ENCODE data around the gene UBA6. TPM values are rescaled to one million over a fixed set of nuclear protein-coding genes. Genes with fewer than 3 reads are reported as not detected.
"Not testable (repeated sequence)": the region's sequence is repeated elsewhere in the genome, so short reads cannot be mapped to it uniquely, and the experiment has no call there.

The UBA6 gene
- polyA plus RNA-seq, 1 donor, result 48.7 TPM

GRCh38 chr4:67668315-67668714 is 32.6 kb downstream of the UBA6 start:
- DNase-seq (ENCODE audit: low read depth), result no peak

GRCh38 chr4:67660418-67660817 is 40.5 kb downstream of the UBA6 start:
- no peak for DNase-seq (ENCODE audit: low read depth)

DNA sequence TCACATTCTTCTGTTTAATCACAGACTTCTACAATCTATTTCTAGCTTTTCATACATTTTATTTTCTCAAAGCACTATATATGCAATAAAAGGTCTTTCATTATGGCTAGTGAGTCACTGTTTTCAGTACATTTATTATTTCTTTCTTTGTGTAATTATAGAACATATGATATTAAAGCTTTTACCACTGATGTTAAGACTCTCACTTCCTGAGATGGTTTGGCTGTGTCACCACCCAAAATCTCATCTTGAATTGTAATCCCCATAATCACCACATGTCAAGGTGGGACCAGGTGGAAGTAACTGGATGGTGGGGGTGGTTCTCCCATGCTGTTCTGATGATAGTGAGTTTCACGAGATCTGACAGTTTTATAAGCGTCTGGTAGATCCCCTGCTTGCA is 41.9 kb downstream of the UBA6 start:
- DNase-seq (ENCODE audit: low read depth), result no peak

GRCh38 chr4:67658302-67658701 is 42.7 kb downstream of the UBA6 start:
- no peak for DNase-seq (ENCODE audit: low read depth)

GRCh38 chr4:67651536-67651935 is 49.4 kb downstream of the UBA6 start:
- no peak for DNase-seq (ENCODE audit: low read depth)

DNA sequence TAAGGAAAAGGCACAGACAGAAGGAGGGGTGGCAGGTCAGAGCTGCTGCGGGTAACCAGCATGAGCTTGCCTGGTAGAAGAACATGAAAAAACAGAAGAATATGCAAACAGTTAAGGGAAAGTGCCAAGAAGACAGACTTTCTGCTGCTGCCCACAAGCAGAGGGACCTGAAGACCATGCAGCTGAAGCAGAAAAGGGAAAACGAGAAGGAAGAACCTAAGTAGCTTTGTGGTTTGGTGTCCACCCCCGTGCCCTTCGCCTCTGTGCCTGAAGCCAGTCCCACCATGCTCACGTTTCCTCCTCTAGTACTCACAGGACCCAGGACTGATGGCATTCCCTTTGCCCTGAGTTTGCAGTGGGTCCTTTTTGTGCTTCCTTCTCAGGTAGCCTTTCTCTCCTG is 62.8 kb downstream of the UBA6 start:
- no peak for DNase-seq (ENCODE audit: low read depth)

DNA sequence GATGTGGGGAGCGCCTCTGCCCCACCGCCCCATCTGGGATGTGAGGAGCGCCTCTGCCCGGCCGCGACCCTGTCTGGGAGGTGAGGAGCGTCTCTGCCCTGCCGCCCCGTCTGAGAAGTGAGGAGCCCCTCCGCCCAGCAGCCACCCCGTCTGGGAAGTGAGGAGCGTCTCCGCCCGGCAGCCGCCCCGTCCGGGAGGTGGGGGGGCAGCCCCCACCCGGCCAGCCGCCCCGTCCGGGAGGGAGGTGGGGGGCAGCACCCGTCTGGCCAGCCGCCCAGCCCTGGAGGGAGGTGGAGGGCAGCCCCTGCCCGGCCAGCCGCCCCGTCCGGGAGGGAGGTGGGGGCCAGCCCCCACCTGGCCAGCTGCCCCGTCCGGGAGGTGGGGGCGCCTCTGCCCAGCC is 64.0 kb downstream of the UBA6 start:
- not testable (repeated sequence) for DNase-seq (ENCODE audit: low read depth)

- DNase-seq (ENCODE audit: low read depth), result no peak
Observed at GRCh38 chr4:67635331-67635730, 65.6 kb downstream of the UBA6 start.

DNA sequence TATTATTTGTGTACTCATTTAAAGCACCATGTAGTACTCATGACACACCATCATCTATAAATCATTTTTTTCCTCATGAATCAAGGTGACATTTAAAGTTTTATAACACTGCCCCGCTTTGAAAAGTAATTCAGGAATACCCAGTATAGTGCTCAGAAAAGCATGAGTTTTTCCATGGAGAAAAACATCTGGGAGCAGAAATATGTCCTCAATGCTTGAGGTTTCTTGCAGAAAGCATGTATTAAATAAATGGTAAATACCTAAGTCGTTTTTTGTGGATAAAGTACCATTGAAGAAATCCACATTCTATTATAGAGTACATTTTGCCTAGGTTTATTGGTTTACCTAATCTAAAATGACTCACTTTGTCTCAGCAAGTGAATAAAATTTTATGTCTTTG is 66.2 kb downstream of the UBA6 start:
- DNase-seq (ENCODE audit: low read depth), result no peak

- DNase-seq (ENCODE audit: low read depth), result no peak
Observed at GRCh38 chr4:67632492-67632891, 68.5 kb downstream of the UBA6 start.

- DNase-seq (ENCODE audit: low read depth), result no peak
Observed at GRCh38 chr4:67624939-67625338, 76.0 kb downstream of the UBA6 start.

GRCh38 chr4:67616478-67616877 is 84.5 kb downstream of the UBA6 start:
- DNase-seq (ENCODE audit: low read depth), result no peak

- no peak for DNase-seq (ENCODE audit: low read depth)
Observed at GRCh38 chr4:67615119-67615518, 85.8 kb downstream of the UBA6 start.

DNA sequence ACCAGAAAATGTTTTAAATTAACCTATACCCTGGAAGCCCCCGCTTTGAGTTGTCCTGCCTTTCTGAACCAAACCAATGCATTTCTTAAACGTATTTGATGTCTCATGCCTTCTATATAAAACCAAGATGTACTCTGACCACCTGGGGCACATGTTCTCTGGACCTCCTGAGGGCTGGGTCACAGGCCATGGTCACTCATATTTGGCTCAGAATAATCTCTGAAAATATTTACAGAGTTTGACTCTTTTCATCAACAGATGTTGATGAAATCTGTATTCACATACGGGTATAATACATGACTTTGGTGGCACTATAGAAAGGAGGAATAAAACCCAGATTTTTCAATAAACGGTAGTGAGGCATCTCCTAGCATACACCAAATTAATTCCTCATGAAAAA is 86.8 kb downstream of the UBA6 start:
- no peak for DNase-seq (ENCODE audit: low read depth)

DNA sequence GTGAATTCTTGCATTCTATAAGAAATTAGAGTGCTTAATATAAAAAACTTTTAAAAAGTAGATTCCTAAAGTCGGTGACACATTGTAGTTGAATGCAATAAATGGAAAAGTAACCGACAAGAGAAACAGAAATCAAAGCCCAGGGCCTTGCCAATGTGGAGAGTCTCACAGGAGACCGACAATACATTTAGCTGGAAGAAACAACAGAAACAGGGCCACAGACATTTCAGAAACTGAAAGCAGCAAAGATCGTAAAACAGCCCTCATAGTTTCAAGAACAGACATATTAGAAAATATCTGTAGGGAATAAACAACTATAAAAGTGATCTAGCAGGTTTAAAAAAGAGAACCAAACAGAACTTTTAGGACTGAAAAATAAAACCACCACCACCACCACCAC is 92.9 kb downstream of the UBA6 start:
- peak; percentile 5 for DNase-seq (ENCODE audit: low read depth)

GRCh38 chr4:67604749-67605148 is 96.2 kb downstream of the UBA6 start:
- no peak for DNase-seq (ENCODE audit: low read depth)

GRCh38 chr4:67604029-67604381 is 97.0 kb downstream of the UBA6 start:
- DNase-seq (ENCODE audit: low read depth), result no peak

DNA sequence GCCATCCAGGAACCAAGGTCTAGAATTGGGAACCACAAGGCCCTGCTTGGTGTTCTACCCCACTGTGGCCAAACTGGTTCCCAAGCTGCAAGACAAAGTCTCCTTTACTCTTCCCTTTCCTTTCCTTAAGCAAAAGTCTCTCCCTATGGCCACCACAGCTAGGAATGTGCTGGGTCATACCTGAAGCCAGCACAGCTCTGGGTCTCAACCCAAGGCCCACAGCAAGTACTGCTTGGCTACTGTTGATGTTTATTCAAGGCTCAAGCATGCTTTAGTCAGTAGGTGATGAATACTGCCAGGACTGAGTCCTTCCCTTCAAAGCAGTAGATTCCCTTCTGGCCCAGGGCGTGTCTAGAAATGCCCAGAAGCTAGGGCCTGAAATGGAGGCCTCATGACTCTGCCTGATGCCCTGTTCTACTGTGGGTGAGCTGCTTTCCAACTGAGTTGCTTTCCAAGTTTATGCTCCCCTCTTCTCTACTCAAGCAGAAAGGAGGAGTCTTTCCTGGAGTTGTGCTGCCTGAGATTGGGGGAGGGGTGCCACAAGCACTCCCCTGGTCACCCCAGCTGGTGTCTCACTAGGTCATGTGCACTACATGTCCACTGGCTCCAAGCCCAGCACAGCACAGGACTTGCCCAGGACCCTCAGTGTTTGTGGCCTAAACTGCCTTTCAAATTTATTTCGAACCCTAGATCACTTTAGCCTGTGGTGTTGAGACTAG is 97.5 kb downstream of the UBA6 start:
- no peak for DNase-seq (ENCODE audit: low read depth)

GRCh38 chr4:67593741-67594175 is 107.2 kb downstream of the UBA6 start:
- DNase-seq (ENCODE audit: low read depth), result no peak

GRCh38 chr4:67587156-67587555 is 113.8 kb downstream of the UBA6 start:
- no peak for DNase-seq (ENCODE audit: low read depth)

GRCh38 chr4:67584496-67584895 is 116.5 kb downstream of the UBA6 start:
- no peak for DNase-seq (ENCODE audit: low read depth)

- no peak for DNase-seq (ENCODE audit: low read depth)
Observed at GRCh38 chr4:67581913-67582312, 119.0 kb downstream of the UBA6 start.

- DNase-seq (ENCODE audit: low read depth), result no peak
Observed at GRCh38 chr4:67581208-67581857, 119.6 kb downstream of the UBA6 start.

GRCh38 chr4:67580577-67580976 is 120.4 kb downstream of the UBA6 start:
- no peak for DNase-seq (ENCODE audit: low read depth)

Data from forelimb muscle (tissue), 1 donor.